ENCODE data around the gene ZSCAN21.
A peak's percentile ranks its signal among the peaks of the same experiment; 100 is the strongest.

DNA sequence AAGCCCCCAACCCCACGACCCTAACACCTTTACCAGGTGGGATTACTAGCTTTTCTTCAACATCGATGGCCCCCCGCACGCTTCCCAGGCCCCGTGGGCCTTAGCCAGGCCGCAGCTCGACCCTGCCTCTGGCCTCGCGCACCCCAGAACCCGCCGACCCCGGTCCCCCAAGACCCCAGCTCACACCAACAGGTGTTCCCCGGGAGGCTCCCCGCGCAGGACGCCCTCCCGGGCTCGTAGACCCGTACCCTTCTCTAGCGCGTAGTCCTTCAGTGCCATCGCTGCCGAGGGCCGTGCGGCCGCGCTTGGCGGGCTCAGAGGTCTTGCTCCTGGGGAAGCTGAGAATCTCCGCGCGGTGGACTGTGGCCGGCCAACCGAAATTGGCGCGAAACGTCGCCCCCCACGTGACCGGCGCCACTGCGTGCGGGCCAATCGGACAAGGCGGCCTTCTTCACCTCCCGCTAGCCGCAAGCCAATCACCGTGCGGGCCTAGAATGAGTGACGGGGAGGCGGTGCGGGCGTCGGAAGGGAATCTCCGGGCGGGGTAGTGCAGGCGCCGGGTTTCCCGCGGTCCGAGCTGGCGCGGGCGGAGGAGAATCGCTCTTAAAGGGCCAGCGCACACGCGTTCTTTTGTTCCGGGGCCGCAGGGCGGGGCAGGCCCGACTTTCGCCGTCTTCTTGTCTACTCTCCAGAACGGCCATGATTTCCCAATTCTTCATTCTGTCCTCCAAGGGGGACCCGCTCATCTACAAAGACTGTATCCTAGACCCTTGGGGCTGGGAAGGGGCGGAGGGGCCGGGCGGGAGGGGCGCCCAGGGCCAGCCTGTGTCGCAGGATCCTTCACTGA is 51.7 kb downstream of the ZSCAN21 start, which contains the start of the genes AP4M1 and MCM7:
- TF ChIP-seq, protein P1, sequence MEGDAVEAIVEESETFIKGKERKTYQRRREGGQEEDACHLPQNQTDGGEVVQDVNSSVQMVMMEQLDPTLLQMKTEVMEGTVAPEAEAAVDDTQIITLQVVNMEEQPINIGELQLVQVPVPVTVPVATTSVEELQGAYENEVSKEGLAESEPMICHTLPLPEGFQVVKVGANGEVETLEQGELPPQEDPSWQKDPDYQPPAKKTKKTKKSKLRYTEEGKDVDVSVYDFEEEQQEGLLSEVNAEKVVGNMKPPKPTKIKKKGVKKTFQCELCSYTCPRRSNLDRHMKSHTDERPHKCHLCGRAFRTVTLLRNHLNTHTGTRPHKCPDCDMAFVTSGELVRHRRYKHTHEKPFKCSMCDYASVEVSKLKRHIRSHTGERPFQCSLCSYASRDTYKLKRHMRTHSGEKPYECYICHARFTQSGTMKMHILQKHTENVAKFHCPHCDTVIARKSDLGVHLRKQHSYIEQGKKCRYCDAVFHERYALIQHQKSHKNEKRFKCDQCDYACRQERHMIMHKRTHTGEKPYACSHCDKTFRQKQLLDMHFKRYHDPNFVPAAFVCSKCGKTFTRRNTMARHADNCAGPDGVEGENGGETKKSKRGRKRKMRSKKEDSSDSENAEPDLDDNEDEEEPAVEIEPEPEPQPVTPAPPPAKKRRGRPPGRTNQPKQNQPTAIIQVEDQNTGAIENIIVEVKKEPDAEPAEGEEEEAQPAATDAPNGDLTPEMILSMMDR (IDR thresholded peaks at IDR 0.05; ENCODE audit: extremely low read depth in 1 of 2, insufficient read depth in 1 of 2, low read depth in 1 of 2, low read length in 2 of 2): no peak
- TF ChIP-seq EZH2 (IDR thresholded peaks at IDR 0.05; ENCODE audit: borderline replicate concordance, low read depth, low read length, severe bottlenecking) (no peak), POLR2AphosphoS5 (IDR thresholded peaks at IDR 0.05; ENCODE audit: insufficient read depth, low read depth, low read length) (peak; percentile 73)
